Bone marrow (tissue), 2 donors: ENCODE data around the gene SYT1.

ENCODE experiments used
- DNase-seq, 2 donors: peaks; one replicate each; lab custom pipeline; 2025; lab: John Stamatoyannopoulos, UW

Gene SYT1

DNA sequence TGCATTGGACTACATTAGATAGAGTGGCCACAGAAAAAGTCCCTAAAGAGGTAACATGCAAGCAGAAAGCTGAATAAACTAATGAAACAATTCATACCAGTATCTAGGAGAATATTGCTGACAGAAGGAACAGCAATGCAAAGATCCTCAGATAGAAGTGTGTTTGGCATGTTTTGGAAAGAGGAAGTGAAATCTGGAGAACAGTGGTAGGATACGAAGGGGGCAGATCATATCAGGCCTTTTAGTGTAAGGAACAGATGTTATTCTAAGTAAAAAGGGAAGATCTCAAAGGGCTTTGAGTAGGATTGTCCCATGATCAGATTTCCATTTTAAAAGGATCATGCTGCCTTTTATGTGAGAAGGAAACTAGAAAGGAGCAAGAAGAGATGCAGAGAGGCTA lies 483.3 kb downstream of the SYT1 start:
- DNase-seq: no peak

DNA sequence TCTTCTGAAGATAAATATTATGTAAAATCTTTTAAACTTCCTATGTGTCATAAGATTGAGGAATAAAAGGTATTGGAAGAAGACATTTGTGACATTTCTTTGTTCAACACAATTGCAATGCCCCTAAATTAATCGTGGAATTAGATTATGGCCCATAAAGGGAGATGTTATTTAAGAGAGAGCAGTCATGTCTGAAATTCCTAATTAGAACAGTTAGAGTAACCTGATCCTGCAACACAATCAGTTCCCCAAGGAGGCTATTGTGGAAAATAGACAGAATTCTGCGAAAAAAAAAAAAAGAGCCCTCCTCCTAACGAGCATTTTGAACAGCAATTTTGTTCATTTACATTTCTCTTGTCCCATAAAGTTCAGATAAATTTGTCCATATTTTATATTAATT lies 486.7 kb downstream of the SYT1 start:
- DNase-seq: no peak

DNA sequence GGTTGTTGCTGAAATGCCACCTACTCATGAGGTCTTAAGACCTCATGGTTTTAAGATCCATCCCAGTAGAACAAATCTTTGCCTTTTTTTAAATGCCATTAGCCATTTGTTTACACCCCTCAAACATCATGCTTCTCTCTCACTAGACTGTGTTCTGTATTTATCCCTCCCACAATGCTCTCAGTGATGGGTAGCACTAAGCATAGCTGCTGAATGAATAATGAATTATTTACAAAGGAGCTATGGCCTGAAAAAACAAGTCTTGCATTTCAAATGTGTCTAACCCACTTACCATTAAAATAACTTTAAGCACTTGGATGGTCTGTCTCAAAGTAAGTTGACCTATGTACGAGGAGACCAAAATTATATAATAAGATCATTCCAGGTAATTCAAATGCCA lies 491.6 kb downstream of the SYT1 start:
- no peak for DNase-seq

- no peak for DNase-seq
Observed at GRCh38 chr12:79357048-79357447, 492.5 kb downstream of the SYT1 start.

DNA sequence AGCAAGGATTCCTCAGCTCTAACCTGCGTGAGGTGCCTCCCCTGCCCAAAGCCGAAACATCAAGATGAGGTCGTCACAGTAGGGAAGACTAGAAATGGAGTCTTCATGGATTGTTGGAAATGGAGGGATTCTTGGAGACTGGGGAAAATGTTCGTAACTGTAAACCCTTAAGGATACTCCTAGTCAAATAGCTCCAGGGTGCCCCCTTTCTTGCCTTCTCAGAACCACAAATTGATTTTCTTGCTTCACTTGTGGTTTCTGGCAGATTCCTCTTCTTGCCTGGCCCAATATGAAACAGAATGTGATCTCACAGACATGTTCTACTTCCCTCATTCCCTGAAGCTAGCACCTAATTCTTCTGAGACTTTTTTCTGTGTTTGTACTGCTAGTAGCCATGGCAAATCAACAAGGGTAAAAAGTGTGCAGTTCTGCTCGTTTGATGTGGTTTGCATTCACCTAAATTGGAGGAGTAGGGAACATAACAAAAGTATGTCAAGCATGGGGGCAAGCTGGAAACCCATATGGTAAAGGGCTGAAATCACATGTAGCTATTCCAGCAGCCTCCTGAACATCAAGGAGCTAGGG lies 494.2 kb downstream of the SYT1 start:
- DNase-seq: no peak

GRCh38 chr12:79360286-79360685 lies 495.7 kb downstream of the SYT1 start:
- DNase-seq: no peak

GRCh38 chr12:79360936-79361335 lies 496.4 kb downstream of the SYT1 start:
- no peak for DNase-seq

GRCh38 chr12:79364197-79364596 lies 499.6 kb downstream of the SYT1 start:
- no peak for DNase-seq

GRCh38 chr12:79366374-79366773 lies 501.8 kb downstream of the SYT1 start:
- DNase-seq: no peak

- DNase-seq: no peak
Observed at GRCh38 chr12:79367032-79367589, 502.5 kb downstream of the SYT1 start.

DNA sequence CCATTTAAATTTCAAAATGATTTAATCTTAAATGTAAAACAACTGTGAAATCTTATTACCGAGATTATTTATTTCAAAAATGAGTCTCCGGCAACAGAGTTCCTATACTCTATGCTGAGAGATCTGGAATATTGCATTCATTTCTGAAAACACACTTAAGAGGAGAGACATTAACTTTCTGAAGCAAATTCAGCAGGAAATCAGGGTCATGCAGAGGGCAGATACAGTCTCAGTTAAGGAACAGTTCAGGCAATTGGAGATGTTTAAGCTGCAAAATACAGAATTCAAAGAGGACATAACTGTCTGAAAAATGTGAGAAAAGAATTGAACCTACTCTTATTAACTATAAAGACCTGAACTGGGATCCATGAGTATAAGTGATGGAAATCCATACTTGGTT lies 505.4 kb downstream of the SYT1 start:
- no peak for DNase-seq

GRCh38 chr12:79371226-79371625 lies 506.7 kb downstream of the SYT1 start:
- no peak for DNase-seq

DNA sequence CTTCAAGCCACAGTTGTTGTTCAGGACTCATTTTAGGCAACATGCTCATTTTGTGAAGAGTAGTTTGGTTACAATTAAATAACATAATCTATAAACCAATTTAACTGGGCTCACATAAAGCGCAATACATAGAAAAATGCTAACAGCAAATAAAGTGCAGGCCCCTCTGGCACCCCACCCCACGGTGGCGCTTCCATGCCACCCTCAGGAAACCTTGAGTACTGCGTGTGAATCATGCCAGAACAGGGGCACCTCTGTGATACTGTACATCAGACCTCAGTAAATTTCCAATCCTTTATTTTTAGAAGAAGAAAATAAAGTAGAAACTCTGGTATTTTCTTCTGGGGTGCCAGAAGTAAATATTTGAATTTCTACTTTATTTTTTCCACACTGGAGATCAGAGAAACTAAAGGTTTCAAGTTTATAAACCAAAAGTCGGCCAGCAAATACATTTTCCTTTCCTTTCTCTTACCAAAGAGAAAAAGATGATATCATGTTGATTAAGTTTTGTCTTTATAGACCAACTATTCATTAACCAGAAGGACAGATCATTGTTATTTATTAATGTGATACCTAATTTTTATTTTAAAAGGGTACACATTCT lies 509.4 kb downstream of the SYT1 start:
- DNase-seq: no peak

DNA sequence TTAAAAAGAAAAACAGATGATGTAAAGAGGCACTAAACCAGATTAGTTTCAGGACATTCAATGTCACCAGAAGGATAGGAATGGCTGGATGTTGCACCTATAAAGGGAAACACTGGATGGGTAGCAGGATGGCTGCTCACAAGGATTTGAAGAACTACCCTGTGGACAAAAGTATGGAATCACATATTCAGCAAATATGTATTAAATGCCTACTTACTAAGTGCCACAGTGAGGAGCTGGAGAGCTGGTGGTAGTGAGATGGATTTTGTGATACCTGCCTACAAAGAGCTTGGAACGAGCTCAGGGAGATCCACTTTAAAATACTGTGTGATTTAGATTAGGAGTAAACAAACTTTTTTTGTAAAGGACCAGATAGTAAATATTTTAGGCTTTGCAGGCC lies 510.0 kb downstream of the SYT1 start:
- no peak for DNase-seq

DNA sequence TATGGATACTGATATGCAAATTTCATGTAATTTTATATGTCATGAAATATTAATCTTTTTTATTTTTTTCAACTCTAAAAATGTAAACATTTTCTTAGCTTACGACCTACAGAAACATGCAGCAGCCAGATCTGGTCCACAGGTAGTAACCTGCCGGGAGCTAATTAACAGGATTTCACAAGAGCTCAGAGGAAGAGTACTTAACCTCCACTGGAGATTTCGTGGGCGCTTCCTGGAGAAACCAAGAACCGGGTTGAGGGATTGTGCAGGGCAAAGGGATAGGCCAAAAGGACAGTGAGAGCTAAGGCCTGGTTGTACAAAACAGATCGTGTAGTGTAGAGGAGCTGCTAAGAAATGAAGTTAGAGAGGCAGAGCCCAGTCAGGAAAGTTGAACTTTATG lies 510.5 kb downstream of the SYT1 start:
- no peak for DNase-seq

DNA sequence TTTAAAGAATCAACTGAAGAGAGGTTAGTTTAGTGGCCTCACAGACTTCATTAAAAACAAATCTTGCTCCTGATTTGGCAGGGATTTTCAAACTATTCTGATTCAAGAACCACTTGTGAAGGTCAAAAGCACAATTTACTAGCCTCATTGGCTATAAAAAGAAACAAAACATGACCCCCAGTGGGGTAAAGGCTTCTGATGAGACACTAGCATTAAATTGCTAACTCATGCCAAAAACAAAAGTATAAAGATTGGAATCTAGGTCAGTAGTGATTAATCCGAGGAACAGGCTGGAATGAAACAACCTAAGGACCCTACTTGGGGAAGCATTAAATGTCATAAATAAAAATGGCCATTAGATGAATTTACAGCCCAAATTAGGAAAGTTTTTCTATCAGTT lies 513.9 kb downstream of the SYT1 start:
- no peak for DNase-seq

- DNase-seq: no peak
Observed at GRCh38 chr12:79380402-79380801, 515.8 kb downstream of the SYT1 start.

- DNase-seq: no peak
Observed at GRCh38 chr12:79381248-79382208, 517.0 kb downstream of the SYT1 start.

DNA sequence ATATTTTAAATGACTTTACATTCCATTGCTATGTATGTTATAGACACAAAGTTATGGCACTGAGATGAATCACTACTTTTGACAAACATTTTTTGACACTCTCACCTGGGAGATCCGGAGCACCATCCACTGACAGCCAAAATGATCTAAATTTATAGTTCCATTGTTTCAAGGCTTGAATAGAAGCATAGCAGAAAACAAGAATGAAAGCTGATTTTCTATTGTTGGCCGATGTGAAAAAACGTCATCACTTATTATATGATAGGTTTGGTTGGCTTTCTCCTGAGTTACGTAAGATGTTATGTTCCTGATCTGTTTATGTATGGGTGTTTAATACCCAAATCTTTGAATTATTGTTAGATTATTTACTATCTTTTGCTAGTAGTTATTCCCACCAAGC lies 520.0 kb downstream of the SYT1 start:
- DNase-seq: no peak

DNA sequence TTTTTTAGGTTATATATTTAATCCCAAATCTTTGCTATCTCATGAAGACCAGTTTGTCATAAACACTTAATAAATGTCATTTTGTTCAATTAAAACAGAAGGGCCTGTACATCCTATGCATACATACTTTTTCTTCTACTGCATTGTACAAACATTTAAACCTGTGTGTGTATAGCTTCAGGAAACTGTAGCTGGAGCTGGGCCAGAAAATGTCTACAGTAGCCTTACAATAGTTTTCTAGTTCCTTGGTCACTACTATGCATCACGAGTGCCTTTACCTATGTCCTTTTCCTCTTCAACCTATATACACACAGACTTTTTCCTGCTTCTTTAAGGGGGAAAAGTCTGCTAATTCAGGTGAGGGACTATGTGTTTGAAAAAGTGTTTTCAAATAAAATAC lies 523.4 kb downstream of the SYT1 start:
- no peak for DNase-seq

DNA sequence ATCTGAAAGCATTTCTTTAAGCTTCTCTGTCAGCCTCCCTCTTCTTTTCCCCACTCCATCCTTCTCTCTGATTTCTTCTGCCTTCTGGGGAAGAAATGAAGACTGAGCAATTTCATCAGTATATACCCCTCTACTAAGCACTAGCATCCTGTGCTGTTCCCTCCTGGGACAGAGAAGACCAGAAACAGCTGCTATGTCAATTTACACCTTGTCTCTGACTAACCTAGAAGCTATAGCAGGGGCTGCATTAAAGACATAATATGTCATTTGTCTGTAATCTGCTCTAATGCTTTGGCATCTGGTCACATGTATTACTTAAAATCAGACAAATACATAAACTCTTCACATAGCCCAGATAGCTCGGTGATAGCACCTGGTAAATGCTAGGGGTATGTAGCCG lies 529.3 kb downstream of the SYT1 start:
- no peak for DNase-seq

- DNase-seq: no peak
Observed at GRCh38 chr12:79397609-79398008, 533.0 kb downstream of the SYT1 start.

DNA sequence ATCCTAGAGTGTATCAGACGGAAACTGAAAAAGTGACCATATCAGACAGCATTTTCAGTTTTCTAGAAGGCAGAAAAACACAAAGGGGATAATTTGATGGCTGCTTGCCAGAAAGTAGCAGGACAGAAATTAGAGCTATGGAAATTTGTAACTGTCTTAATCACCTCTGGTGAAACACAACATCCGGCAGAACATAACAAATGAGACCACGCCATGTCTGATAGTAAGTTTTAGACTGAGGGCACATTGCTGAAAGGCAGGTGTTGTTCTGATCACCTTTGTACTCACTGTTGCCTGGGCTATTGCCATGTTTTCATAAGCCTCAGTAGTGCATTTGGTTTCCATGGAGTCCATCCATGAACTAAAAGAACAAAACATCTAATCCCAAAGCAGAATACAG lies 535.9 kb downstream of the SYT1 start:
- no peak for DNase-seq
